Measurements from ENCODE around the gene ACTL10.
"Not testable (repeated sequence)": the region's sequence is repeated elsewhere in the genome, so short reads cannot be mapped to it uniquely, and the experiment has no call there.

The ACTL10 gene

DNA sequence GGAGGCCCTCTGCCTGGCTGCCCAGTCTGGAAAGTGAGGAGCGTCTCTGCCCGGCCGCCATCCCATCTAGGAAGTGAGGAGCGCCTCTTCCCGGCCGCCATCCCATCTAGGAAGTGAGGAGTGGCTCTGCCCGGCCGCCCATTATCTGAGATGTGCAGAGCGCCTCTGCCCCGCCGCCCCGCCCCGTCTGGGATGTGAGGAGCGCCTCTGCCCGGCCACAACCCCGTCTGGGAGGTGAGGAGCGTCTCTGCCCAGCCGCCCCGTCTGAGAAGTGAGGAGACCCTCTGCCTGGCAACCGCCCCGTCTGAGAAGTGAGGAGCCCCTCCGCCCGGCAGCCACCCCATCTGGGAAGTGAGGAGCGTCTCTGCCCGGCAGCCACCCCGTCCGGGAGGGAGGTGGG is 32.2 kb downstream of the ACTL10 start:
- DNase-seq = not testable (repeated sequence)

DNA sequence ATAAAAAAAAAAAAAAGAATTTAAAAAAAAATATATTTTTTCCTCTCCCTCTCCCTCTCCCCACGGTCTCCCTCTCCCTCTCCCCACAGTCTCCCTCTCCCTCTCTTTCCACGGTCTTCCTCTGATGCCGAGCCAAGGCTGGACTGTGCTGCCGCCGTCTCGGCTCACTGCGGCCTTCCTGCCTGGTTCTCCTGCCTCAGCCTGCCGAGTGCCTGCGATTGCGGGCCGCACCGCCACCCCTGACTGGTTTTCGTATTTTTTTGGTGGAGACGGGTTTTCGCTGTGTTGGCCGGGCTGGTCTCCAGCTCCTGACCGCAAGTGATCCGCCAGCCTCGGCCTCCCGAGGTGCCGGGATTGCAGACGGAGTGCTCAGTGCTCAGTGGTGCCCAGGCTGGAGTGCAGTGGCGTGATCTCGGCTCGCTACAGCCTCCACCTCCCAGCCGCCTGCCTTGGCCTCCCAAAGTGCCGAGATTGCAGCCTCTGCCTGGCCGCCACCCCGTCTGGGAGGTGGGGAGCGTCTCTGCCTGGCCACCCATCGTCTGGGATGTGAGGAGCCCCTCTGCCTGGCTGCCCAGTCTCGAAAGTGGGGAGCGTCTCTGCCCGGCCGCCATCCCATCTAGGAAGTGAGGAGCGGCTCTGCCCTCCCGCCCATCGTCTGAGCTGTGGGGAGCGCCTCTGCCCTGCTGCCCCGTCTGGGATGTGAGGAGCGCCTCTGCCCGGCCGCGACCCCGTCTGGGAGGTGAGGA is 34.1 kb downstream of the ACTL10 start:
- DNase-seq = not testable (repeated sequence)

DNA sequence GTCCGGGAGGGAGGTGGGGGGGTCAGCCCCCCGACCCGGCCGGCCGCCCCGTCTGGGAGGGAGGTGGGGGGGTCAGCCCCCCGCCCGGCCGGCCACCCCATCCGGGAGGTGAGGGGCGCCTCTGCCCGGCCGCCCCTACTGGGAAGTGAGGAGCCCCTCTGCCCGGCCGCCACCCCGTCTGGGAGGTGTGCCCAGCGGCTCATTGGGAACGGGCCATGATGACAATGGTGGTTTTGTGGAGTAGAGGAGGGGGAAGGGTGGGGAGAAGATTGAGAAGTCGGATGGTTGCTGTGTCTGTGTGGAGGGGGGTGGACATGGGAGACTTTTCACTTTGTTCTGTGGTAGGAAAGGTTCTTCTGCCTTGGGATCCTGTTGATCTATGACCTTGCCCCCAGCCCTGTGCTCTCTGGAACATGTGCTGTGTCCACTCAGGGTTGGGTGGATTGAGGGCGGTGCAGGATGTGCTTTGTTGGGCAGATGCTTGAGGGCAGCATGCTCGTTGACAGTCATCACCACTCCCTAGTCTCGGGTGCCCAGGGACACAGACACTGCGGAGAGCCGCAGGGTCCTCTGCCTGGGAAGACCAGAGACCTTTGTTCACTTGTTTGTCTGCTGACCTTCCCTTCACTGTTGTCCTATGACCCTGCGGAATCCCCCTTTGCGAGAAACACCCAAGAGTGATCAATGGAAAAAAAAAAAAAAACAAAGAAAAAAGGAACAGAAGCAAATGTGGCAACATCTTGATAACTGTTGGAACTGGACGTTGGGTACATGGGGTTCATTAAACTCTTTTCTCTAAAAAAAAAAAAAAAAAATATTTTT is 35.1 kb downstream of the ACTL10 start:
- no peak for DNase-seq

DNA sequence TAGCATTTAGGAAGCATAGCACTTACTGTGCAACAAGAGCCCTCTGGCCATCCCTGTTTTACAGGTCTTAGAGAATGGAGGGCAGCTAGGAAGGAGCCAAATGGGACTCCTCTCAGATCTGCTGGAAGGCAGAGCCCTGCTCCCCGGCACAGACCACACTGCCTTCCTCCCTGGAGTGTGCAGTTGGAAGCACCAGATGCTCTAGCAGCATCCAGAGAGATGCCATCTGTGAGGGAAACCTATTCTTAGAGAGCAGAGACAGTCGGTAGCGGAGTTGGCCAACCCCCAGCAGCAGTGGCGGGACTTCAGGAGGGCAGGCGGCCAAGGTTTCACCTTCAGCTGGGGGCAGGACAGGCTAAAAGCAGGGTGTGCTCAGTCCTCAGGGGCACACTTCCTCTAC is 36.1 kb downstream of the ACTL10 start:
- DNase-seq = no peak

DNA sequence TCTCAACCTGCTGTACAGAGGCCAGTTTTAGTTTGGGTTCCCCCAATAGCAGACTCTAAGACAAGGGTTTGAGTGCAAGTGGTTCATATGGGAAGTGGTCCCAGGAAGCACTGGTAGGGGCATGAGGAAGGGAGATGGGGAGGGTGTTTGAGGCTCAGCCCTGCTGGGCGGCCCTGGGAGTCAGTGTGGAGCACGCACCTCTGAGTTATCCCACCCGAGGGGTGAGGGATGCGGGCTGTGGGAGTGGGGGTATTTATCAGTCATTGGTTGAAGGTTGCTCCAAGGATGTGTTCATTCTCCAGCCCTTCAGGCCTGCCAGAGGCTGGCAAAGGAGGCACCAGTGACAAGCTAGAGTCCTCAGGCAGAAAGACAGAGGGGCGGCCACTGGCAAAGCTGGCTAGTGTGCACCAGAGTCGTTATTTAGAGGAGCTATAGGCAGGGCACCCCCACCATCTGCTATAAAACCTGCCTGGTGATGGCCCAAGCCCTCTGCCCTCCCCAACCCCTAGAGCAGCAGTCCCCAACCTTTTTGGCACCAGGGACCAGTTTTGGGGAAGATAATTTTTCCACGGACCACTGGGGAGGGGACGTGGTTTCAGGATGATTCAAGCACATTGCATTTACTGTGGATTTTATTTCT is 36.9 kb downstream of the ACTL10 start:
- DNase-seq = no peak

DNA sequence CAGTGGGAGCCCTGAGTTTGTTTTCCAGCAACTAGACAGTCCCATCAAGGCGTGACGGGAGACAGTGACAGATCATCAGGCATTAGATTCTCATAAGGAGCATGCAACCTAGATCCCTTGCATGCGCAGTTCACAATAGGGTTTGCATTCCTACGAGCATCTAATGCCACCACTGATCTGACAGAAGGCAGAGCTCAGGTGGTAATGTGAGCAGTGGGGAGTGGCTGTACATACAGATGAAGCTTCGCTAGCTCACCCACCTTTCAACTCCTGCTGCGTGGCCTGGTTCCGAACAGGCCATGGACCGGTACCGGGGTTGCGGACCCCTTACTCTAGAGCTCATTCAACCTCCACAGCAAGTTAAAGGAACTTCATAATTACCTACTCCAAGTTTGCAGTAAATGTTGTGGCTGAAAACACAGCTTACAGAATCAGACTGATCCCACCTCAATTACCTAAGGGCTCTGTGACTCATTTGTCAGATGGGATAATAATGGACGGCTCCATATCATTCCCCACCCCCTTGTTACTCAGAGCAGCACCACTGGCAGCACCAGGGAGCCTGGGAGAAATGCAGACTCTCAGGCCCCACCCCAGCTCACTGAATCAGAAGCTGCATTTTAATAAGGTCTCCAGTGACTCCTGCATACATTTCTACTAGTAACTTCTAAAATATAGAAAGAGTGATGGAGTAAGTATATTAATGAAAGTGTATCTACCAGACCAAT is 37.6 kb downstream of the ACTL10 start:
- DNase-seq = no peak

DNA sequence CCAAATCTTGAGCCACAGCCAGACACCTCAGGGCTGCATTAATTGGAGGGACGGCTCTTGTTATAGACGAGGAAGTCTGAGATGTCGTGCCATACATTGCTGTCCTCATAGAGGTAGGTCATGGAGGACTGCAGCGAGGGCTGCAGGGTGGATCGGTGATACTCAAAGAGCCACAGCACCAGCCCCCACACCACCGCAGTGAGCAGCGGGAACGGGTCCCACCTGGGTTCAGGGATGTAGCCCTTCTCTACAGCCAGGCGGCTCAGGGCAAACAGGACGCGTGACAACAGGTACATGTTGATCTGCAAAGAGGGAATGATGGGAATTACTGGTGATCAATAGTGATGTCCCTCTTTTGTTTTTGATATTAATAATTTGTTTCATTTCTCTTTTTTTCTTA is 40.9 kb downstream of the ACTL10 start:
- DNase-seq = no peak

DNA sequence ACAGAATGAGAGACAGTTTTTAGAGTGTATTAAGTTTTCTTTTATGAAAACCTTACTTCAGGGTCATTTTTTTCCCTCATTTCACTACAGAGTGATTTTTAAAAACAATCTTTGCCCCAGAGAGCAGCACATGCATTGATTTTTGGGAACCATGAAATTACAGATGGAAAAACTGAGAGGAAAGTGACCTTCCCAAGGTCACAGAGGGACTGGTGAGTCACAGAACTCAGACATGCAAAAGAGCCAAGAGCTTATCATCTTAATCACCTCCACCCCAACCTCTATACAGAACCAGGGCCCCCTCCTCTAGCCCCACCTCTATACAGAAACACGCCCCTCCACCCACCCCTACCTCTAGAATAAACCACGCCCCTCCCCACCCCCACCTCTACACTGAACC is 42.7 kb downstream of the ACTL10 start:
- no peak for DNase-seq

DNA sequence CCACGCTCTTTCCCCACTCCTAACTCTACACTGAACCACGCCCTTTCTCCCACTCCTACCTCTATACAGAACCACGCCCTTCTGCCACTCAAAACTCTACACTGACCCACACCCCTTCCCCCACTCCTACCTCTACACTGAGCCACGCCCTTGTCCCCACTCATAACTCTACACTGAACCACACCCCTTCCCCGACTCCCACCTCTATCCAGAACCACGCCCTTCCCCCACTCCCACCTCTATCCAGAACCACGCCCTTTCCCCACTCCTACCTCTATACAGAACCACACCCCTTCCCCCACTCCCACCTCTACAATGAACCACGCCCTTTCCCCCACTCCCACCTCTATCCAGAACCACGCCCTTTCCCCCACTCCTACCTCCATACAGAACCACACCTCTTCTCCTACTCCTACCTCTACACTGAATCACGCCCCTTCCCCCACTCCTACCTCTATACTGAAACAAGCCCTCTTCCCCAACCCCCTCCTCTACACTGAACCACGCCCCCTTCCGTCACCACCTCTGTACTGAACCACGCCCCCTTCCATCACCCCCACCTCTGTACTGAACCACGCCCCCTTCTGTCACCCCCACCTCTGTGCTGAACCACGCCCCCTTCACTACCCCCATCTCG is 43.3 kb downstream of the ACTL10 start:
- no peak for DNase-seq

DNA sequence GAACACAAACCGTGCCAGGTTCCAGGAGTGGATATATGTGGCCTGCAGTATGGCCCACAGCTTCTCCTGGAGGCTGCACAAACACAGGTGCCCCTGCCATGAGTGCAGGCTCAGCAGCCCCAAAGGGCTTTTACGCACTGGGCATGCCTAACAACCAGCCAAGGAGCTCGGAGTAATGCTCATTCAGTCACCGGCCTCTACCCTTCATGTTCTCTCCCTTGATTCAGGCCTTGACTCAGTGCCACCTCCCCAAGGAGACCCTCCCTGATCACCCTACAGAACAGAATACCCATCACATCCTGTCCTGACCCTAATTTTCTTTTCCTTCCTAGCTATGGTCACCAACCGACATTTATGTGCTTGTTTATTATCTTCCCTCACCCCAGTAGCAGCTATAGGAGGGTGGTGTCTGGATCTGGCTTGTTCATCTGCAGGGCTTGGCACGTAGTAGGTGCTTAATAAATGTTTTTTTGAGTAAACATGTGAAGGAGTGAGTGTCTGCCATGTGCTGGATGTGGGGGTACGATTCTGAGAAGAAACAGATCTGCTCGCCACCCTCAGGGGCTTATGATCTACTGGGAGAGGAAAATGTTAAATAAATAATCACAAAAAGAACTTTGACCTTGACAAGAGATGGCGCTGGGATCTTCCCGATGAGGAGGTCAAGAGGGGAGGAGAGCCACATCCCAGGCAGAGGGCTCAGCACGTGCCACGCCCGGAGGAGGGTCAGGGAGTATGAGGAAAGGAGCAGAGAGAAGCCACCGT is 44.1 kb downstream of the ACTL10 start:
- DNase-seq = no peak

DNA sequence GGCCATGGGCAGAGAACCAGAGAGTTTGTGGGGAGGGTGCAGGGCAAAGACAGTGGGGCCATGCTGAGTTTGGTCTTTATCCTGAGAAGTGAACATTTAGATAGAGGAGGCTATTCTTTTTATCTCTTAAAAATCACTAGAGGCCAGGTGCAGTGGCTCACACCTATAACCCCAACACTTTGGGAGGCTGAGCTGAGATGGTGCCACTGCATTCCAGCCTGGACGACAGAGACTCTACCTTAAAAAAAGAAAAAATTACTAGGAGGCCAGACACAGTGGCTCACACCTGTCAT is 44.6 kb downstream of the ACTL10 start:
- no peak for DNase-seq

DNA sequence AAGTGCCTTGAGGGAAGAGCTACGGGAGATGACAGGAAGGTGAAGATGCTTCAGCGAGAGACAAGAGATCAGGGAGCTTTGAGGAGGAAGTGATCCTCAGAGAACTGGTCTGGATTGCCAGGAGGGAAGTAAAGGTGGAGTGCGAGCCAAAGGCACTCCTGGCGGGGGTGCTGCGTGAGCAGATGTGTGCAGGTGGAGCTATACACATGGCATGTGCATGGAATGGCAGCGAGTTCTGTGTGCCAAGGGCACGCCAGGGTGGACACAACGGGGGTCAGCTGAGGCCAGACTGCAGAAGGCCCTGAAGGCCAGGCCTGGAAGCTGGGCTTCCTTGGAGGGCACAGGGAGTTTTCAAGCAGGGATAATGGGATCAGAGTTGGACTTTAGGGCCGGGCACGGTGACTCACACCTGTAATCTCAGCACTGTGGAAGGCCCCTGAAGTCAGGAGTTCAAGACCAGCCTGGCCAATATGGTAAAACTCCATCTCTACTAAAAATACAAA is 47.2 kb downstream of the ACTL10 start:
- no peak for DNase-seq

DNA sequence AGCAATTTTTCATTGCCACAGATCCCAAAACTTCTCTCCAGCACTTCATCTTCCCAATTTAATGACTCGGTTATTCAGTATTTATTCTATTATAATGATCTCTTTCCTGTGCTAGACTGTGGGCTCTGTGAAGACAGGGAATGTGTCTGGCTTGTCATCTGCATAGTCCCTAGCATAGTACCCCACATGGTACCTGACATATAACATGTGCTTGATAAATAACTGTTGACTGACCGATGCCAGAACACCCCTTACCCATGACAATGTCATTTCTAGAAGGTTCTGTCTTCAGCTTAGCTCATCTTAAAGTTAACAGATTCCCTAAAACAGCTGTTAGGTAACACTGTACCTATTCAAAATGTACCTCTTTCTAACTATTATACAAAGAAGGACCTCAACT is 49.8 kb downstream of the ACTL10 start:
- no peak for DNase-seq

Data from stimulated activated naive CD4-positive, alpha-beta T cell (primary cell).